K562 (cell line): ENCODE data around the gene CUL1.

Experiments
- CREM ChIP-seq: IDR thresholded peaks from 2 replicates; pipeline ENCODE4 v1.6.1; 2014; ENCODE audit warnings: antibody characterized with exemption, low read depth
- MEIS2 ChIP-seq: fragments of 450-650 bp; IDR thresholded peaks from 2 replicates; pipeline ENCODE4 v1.6.1; 2014; ENCODE audit warnings: mild to moderate bottlenecking; ENCODE audit not compliant: partially characterized antibody
- PRDM10 ChIP-seq: fragments of 450-650 bp; IDR thresholded peaks from 2 replicates; pipeline ENCODE4 v1.6.1; 2018; ENCODE audit not compliant: partially characterized antibody

- TF ChIP-seq MEIS2 = no peak
- no peak for TF ChIP-seq CREM
- TF ChIP-seq PRDM10 = no peak
Measured at GRCh38 chr7:148790131-148790726, 91.5 kb downstream of the CUL1 start.
